Limb (tissue), 2 donors: Measurements from ENCODE around the gene PRR19.
"Not testable (repeated sequence)": the region's sequence is repeated elsewhere in the genome, so short reads cannot be mapped to it uniquely, and the experiment has no call there.

ENCODE experiments used
- DNase-seq, 2 donors: peaks; one replicate each; pipeline ENCODE4 v3.0.0-alpha.2; 2016; ENCODE audit errors: extremely low spot score in 2 of 2

The PRR19 gene

DNA sequence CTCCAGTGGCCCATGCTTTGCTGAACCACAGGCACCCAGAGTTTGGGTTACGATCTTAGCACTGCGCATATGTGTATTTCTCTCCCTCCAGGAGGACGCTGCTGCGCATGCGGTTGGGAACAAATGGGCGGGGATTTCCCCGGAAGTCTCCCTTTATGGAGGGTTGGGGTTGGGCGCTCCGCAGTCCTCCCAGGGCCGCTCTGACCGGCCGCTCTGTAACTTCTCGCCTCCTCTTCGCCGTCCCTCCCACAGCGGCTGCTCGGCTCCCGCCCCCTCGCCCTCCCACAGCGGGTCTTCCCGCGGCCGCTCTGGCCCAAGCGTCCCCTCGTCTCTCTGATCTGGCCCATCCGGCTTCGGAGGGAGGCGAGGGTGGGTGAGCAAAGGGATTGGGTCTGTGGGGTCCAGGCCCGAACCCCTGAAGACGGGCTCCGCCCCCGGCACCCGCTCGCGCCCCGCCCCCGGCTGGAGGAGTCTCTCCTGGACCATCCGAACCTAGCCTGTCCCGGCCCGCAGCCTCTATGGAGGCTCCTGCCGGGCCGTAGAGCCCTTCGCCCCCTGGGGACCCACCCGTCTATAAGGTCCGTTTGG lies 23.5 kb downstream of the PRR19 start, which contains the start of gene MEGF8:
Gene MEGF8, plus strand, starts transcription at position 328 of the 588 bp plus-strand sequence. CDS start 609 bp downstream, outside the sequence.
- DNase-seq = peak; percentile 97 to 99

DNA sequence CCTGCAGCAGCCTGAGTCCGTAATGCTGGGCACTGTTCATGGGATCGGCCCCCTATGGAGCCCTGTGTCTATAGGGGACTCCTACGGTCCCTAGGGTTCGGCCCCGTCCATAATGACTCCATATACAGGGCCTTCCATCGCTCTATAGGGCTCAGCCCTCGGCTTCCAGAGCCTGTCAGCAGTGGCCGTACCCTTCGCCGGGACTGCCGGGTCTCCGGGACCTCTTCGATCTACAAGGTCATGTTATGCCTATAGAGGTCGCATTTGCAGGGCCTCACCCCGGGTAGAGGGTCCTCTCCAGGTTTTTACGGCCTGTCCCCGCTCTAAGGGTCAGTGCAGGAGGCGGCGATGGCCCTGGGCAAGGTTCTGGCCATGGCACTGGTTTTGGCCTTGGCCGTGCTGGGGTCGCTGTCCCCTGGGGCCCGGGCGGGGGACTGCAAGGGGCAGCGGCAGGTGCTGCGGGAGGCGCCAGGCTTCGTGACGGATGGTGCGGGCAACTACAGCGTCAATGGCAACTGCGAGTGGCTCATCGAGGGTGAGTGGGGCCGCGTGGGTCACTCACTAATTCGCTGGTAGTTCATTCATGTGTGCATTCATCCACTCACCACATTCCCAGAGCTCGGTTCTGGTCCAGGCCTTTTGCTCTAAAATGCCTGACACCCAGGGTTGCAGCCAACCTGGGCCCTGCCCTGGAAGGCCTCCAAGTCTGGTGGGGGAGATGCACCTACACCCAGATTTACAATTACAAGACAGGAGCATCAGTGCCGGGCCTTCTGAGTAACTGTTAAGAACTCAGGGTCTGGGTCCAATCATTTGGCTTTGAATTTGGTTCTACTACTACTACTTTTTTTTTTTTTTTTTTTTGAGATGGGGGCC lies 24.2 kb downstream of the PRR19 start:
- peak in 1 of 2 donors; percentile 48 for DNase-seq

DNA sequence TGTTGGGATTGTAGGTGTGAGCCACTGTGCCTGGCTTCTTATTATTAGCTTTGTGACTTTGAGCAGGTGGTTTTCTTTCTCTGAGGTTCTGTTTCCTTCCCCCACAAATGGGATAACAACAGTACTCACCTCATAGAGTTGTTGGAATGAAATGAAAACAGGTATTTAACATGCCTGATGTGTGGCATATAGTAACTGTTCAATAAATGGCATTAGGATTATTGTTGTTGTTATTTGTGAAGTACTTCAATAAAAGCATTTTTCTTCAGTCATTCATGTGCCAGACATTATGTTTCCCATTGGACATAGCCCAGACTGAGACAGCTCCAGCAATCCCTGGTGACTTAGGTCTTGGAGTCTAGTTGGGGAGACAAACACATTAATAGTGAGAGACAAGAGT lies 25.0 kb downstream of the PRR19 start:
- no peak for DNase-seq

DNA sequence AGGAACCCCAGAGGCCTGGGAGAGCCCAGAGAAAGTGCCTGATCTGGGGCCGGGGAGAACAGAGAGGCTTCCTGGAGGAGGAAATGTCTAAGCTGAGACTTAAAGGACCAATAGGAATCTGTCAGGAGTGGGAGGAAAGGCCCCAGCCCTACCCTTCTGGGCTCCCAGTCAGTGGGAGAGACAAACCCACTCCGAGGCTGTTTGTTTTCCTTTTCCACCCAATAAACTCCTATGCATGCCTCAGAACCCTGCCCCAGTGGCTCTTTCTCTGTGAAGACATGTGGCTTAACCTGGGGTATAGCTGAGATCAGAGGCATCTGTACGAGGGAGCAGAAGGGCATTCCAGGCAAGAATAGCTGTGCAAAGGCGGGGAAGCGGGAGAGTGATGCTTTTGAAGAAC lies 25.4 kb downstream of the PRR19 start:
- DNase-seq = no peak

DNA sequence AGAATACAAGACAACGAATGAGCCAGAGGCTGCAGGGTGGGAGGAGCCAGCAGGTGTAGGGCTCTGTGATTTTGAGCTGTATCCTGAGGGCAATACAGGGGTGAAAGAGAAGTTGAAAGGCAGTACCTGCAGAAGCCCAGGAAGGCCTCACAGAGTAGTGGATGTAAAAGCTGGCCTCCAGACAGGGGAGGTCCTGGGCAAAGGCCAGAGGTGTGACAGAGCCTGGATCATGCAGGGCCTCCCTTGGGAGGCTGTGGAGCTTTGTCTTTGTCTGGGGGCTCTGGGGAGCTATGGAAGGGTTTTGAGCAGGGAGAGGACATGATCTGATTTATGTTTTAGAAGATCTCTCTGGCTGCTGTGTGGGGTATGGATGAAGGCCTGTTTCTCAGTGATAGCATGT lies 26.2 kb downstream of the PRR19 start:
- no peak for DNase-seq

DNA sequence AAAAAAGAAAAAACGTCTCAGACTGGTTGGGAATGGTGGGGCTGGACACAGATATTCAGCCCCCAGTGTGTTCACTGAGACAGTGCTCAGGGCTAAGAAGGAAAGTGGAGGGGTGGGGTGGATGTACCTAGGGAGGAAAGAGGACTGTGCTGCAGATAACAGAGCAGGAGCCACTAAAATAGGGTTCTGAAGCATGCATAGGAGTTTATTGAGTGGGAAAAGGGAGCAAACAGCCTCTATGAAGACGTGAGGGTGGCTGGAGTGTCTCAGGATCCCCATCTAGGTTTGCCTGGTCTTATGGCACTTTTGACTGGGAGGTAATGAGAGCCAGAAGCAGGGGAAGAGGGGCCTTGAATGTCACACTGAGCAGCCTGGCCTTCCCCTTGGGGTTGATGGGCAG lies 26.9 kb downstream of the PRR19 start:
- DNase-seq = no peak

DNA sequence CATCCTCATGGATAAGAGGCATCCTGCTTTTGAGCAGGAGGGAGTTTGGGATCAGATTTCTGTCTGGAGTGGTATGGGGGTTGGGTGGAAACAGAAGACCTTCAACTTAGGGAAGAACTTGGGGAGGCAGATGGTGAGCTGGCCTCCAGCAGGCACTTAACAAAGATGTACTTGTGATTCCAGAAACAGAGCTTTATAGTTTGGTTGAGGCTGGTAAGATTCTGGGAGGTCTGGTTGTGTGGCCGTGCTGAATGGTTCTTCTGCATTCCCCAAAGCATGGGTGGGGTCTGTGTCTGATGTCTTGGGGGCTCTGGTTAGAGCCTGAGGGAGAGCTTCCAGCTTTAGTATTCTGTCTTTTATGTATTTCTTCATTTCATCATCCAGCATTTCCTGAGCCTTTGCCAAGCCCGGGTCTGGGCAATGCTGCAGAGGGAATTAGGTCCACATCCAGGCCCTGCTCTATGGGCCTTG lies 28.3 kb downstream of the PRR19 start:
- no peak for DNase-seq

DNA sequence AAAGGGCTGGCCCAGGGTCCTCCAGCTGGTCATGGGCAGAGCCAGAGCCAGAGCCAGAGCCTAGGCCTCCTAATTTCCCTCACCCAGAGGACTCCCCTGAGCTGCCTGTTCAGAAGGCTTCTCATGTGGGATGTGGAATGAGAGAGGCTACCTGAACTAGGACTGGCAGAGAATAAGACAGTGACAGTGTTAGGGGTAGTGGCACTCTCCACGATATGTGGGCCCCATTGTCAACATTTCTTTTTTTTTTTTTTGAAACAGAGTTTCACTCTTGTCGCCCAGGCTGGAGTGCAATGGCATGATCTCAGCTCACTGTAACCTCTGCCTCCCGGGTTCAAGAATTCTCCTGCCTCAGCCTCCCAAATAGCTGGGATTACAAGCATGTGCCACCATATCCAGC lies 29.4 kb downstream of the PRR19 start:
- DNase-seq = not testable (repeated sequence)

DNA sequence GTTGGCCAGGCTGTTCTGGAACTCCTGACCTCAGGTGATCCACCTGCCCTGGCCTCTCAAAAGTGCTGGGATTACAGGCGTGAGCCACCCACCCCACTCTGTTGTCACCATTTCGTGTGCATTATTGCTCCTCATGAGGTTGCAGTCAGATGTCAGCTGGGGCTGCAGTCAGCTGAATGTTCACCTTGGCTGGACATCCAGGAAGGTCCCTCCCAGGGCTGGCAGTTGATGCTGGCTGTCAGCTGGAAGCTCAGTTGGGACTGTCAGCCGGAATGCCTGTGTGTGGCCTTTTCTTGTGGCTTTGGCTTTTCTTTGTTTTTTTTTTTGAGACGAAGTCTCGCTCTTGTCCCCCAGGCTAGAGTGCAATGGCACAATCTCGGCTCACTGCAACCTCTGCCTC lies 30.1 kb downstream of the PRR19 start:
- no peak for DNase-seq

DNA sequence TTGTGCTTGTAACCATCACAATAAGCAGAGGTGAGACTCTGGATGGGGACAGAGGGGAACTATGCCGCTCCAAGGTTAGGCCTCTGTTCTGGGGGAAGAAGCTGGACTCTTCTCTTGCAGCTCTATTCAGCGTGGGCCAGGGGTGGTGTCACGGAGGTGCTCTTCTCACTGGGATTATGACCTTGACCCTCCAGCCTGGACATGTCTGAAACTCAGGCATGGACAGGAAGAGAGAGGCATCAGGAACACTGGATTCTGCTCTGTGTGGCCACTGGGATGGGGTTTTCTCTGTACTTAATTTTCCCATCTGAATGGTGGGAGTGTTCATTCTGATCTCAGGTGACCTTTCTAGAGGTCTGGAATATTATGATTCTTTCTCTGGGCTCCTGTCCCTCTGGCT lies 31.1 kb downstream of the PRR19 start:
- DNase-seq = no peak

DNA sequence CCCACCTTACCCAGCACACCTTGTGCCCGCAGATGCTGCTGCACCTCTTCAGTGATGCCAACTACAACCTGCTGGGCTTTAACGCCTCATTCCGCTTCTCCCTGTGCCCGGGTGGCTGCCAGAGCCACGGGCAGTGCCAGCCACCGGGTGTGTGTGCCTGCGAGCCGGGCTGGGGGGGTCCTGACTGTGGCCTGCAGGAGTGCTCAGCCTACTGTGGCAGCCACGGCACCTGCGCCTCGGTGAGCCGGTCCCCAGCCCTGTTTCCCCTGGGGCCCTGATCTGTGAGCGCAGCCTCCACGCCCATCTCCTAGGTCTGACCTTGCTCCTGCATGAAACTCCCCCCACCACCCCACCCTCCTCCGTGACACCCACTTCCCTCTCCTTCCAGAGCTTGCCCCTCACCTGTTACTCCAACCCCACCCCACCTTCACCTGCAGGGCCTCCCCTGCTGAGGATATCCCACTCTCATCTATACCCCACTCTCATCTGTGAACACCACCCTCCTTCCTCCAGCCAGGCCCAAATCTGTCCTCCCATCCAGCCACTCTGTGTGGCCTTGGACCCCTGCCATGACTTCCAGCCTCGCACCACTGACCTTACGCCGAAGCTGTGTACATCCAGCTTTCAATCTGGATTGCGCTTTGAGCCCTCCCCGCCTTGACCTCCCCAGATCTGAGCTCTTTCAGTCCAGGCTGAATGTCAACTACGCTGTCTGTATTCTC lies 32.2 kb downstream of the PRR19 start:
- no peak for DNase-seq

DNA sequence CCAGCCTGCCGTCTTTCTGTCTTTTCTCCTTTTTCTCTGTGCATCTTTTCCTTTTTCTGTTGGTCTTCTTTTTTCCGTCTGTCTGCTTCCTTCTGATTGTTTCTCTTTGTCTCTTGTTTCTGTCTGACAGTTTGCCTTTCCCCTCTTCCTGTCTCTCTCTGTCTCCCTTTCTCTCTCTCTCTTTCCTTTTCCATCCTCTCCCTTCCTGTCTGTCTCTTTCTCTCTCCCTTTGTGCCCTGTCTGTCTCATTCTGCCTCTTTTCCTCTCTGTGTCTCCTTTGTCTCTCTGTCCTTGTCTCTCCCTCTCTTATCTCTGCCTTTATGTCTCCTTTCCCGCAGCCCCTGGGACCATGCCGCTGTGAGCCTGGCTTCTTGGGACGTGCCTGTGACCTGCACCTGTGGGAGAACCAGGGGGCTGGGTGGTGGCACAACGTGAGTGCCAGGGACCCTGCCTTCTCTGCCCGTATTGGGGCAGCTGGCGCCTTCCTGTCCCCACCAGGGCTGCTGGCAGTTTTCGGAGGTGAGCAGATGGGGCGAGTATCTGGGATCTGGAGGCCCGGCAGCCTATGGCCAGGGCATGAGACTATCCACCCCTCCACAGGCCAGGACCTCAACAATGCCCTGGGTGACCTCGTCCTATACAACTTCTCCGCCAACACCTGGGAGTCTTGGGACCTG lies 32.9 kb downstream of the PRR19 start:
- no peak for DNase-seq

DNA sequence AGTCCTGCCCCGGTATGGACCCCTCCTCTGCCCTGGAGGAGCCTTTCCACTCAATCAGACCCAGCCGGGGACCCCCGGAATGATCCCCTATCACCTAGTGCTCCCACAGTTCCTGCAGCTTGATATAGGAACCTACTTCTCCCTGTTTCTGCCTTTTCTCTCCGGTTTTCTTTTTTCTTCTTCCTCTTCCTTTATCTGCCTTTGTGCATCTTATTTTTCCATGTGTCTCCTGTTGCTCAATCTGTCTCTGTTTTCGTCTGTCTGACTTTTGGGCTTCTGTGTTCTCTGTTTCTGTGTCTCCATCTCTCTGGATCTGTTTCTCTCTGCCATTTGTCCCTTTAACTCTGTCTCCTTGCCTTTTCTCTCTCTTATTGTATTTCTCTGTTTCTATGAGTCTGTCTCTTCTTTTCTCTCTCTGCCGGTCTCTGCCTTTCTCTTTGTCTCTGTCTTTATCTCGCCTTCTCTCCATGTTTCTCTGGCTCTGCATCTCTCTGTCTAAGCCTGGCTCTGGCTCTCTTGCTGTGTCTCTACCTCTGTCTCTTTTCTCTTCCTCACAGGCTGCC lies 33.5 kb downstream of the PRR19 start:
- no peak for DNase-seq

DNA sequence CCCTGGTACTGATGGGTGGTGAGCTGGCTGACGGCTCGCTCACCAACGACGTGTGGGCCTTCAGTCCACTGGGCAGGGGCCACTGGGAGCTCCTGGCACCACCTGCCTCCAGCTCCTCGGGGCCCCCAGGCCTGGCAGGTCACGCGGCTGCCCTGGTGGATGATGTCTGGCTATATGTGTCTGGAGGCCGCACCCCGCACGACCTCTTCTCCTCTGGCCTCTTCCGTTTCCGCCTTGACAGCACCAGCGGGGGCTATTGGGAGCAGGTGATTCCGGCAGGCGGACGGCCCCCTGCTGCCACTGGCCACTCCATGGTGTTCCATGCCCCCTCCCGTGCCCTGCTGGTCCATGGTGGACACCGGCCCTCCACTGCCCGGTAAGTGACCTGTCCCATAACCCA lies 34.0 kb downstream of the PRR19 start:
- no peak for DNase-seq

DNA sequence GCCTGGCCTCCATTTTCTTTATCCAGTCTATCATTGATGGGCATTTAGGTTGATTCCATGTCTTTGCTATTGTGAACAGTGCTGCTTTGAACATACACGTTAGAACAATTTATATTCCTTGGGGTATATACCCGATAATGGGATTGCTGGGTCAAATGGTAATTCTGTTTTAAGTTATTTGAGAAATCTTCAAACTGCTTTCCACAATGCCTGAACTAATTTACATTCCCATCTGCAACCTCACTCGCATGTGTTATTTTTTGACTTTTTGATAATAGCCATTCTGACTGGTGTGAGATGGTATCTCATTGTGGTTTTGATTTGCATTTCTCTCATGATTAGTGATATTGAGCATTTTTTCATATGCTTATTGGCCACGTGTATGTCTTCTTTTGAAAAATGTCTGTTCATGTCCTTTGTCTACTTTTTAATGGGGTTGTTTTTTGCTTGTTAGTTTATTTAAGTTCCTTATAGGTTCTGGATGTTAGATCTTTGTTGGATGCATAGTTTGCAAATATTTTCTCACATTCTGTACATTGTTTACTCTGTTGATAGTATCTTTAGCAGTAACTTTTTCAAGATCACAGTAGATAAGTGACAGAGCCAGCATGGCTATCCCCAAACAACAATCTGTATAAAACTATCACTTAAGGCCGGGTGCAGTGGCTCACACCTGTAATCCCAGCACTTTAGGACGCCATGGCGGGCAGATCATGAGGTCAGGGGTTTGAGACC lies 37.4 kb downstream of the PRR19 start:
- DNase-seq = not testable (repeated sequence)

DNA sequence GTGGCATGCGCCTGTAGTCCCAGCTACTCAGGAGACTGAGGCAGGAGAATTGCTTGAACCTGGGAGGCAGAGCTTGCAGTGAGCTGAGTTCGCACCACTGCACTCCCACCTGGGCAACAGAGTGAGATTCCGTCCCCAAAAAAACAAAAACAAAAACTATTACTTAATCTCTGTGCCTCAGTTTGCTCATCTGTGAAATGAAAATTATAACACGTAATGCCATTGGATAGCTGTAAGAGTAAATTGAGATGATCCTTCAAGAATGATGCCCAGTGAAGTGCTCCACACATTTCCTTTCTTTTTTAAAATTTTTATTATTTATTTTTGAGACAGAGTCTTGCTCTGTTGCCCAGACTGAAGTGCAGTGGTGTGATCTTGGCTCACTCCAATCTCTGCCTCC lies 38.0 kb downstream of the PRR19 start:
- DNase-seq = not testable (repeated sequence)

DNA sequence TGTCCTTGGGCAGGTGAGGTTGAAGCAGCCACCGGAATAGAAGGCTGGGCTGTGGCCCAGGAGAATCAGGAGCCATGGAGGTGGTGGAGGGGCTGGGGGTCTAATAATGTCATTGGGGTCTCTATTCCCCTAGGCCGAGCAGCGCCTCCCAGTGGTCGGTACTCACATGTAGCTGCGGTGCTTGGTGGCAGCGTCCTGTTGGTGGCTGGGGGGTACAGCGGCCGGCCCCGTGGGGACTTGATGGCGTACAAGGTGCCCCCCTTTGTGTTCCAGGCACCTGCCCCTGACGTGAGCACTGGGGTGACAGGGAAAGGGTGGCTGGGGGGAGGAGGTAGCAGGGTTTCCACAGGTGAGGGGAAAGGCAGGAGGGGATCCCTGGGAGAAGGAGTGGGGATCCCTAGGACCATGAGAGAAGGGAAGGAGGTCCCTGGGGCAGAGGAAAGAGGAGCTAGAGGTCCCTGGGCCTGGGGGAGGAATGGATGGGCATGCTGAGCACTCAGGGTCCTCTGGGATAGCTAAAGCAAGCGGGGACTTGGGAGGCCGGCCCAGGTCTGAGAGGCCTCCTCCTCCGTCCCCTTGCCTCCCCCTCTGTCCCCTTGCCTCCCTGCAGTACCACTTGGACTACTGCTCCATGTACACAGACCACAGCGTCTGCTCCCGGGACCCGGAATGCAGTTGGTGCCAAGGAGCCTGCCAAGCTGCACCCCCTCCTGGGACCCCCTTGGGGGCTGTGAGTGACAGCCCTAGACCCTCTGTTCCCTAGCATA lies 41.6 kb downstream of the PRR19 start:
- DNase-seq = no peak

DNA sequence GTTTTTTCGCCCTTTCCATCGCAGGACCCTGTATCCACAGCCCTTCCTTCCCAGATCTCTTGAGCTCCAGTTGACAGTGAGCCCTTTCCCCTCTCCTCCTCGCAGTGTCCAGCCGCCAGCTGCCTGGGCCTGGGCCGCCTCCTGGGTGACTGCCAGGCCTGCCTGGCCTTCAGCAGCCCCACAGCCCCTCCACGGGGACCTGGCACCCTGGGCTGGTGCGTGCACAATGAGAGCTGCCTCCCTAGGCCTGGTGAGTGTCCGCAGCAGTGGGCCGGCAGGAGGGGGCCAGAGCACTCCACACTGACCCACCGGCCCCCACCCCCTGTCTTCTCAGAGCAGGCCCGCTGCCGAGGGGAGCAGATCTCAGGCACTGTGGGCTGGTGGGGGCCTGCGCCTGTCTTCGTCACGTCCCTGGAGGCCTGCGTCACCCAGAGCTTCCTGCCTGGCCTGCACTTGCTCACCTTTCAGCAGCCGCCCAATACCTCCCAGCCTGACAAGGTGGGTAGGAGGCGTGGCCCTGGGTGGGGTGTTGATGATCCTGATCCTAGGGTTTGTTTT lies 42.5 kb downstream of the PRR19 start:
- no peak for DNase-seq

DNA sequence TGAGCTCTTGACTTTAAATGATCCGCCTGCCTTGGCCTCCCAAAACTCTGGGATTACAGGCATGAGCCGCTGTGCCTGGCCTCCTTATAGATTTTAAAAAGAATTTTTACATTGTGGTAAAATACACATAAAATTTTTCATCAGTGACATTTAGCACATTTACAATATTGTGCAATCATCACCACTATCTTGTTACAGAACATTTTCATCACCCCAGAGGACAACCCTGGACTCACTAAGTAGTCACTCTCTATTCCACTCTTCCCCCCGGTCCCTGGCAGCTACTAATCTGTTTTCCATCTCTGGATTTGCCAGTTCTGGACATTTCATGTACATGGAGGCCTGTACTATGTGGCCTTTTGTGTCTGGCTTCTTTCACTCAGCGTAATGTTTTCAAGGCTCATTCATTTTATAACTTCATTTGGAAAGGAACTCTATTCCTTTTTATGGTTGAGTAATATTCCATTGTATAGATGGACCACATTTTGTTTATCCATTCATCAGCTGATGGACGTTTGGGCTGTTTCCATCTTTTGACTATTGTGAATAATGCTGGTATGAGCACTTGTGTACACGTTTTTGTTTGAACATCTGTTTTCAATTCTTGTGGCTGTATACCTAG lies 43.4 kb downstream of the PRR19 start:
- no peak for DNase-seq
